Measurements from ENCODE around the gene TMLHE. TPM values are rescaled to one million over a fixed set of nuclear protein-coding genes. Genes with fewer than 3 reads are reported as not detected.
A peak's percentile ranks its signal among the peaks of the same experiment; 100 is the strongest.

TMLHE gene
- total and polyA plus RNA-seq, 8 donors, result 9.1 to 30.1 (median 25.4) TPM

- H3K27me3 ChIP-seq, result no peaks in the 10 kb centered on the region
- no peaks in the 10 kb centered on the region for H3K4me1 ChIP-seq
- H3K36me3 ChIP-seq, result no peaks in the 10 kb centered on the region
- no peak for ATAC-seq
- peak overlapping the region in 1 of 2 donors; percentile 51 for H3K4me3 ChIP-seq
- peak overlapping the region; percentile 84 to 92 for H3K27ac ChIP-seq
- no peak for TF ChIP-seq CTCF (IDR thresholded peaks at IDR 0.05)
- intact Hi-C loops (cut with DNase I), result no loop called here
- no peaks in the 10 kb centered on the region for H3K9me3 ChIP-seq
- DNase-seq, result no peak
Measured at GRCh38 chrX:155611302-155611701, 1.4 kb downstream of the TMLHE start.

GRCh38 chrX:155592981-155593380 is 19.8 kb downstream of the TMLHE start:
- Histone ChIP-seq H3K36me3 (no peaks in the 10 kb centered on the region), H3K27ac (no peak overlapping the region), H3K9me3 (peaks cover 0 to 16% of the 10 kb centered on the region in 2 donors), H3K4me1 (no peaks in the 10 kb centered on the region), H3K4me3 (no peak overlapping the region), H3K27me3 (no peaks in the 10 kb centered on the region)
- DNase-seq (no peak), ATAC-seq (no peak)
- intact Hi-C loops (cut with DNase I), result no loop called here
- TF ChIP-seq CTCF (IDR thresholded peaks at IDR 0.05), result no peak

- Histone ChIP-seq H3K4me1 (no peaks in the 10 kb centered on the region), H3K27ac (no peak overlapping the region), H3K36me3 (no peaks in the 10 kb centered on the region), H3K27me3 (no peaks in the 10 kb centered on the region), H3K4me3 (no peak overlapping the region), H3K9me3 (peaks cover 0 to 17% of the 10 kb centered on the region in 2 donors)
- ATAC-seq (no peak), DNase-seq (no peak)
- intact Hi-C loops (cut with DNase I), result no loop called here
- TF ChIP-seq CTCF (IDR thresholded peaks at IDR 0.05), result no peak
Measured at GRCh38 chrX:155592331-155592730, 20.4 kb downstream of the TMLHE start.

- no peak for ATAC-seq
- no peak overlapping the region for H3K4me3 ChIP-seq
- intact Hi-C loops (cut with DNase I), result no loop called here
- H3K36me3 ChIP-seq, result no peaks in the 10 kb centered on the region
- no peaks in the 10 kb centered on the region for H3K4me1 ChIP-seq
- no peak overlapping the region for H3K27ac ChIP-seq
- H3K27me3 ChIP-seq, result no peaks in the 10 kb centered on the region
- no peaks in the 10 kb centered on the region for H3K9me3 ChIP-seq
- TF ChIP-seq CTCF (IDR thresholded peaks at IDR 0.05), result no peak
- DNase-seq, result no peak
Measured at GRCh38 chrX:155577682-155578081, 35.1 kb downstream of the TMLHE start.

- TF ChIP-seq CTCF (IDR thresholded peaks at IDR 0.05), result no peak
Measured at GRCh38 chrX:155563099-155563498, 49.7 kb downstream of the TMLHE start.

More at GRCh38 chrX:155563099-155563498, 49.7 kb downstream of the TMLHE start:
- H3K36me3 ChIP-seq, result no peaks in the 10 kb centered on the region
- DNase-seq (no peak), ATAC-seq (no peak)
- no peak overlapping the region for H3K27ac ChIP-seq
- intact Hi-C loops (cut with DNase I), result no loop called here
- H3K9me3 ChIP-seq, result no peaks in the 10 kb centered on the region
- no peaks in the 10 kb centered on the region for H3K27me3 ChIP-seq
- no peak overlapping the region for H3K4me3 ChIP-seq
- no peaks in the 10 kb centered on the region for H3K4me1 ChIP-seq
